HG02678 (cell line): ENCODE results near the gene SCAI.
A peak's percentile ranks its signal among the peaks of the same experiment; 100 is the strongest.
"Not testable (repeated sequence)": the region's sequence is repeated elsewhere in the genome, so short reads cannot be mapped to it uniquely, and the experiment has no call there.

ENCODE experiments used
- ATAC-seq: cut with Tn5 transposase; IDR thresholded peaks from one replicate; pipeline ENCODE4 v1.9.1; 2021; ENCODE audit warnings: mild to moderate bottlenecking, moderate library complexity; ENCODE audit not compliant: unreplicated experiment

The SCAI gene

GRCh38 chr9:125143377-125144090 is at the start of gene SCAI:
Gene SCAI, minus strand, starts transcription at chr9:125143528. Its CDS starts 91 bp downstream, at chr9:125143437.
- peak; percentile 99 for ATAC-seq

GRCh38 chr9:125190361-125190801 is 47.1 kb upstream of the SCAI start:
- ATAC-seq: no peak

- ATAC-seq: peak; percentile 96
These were observed 46.3 kb upstream of the SCAI start, which contains the start of gene PPP6C for GRCh38 chr9:125189361-125190289. Gene PPP6C, minus strand, starts transcription at chr9:125189803. Its CDS starts 85 bp downstream, at chr9:125189718.

GRCh38 chr9:125189011-125189360 is 45.7 kb upstream of the SCAI start:
- ATAC-seq: peak; percentile 7

- no peak for ATAC-seq
These were observed 40.2 kb upstream of the SCAI start for GRCh38 chr9:125183561-125183960.

- no peak for ATAC-seq
These were observed 39.7 kb upstream of the SCAI start for GRCh38 chr9:125183054-125183453.

GRCh38 chr9:125181756-125182155 is 38.4 kb upstream of the SCAI start:
- not testable (repeated sequence) for ATAC-seq

GRCh38 chr9:125180876-125181275 is 37.5 kb upstream of the SCAI start:
- ATAC-seq: no peak

GRCh38 chr9:125179776-125180175 is 36.4 kb upstream of the SCAI start:
- ATAC-seq: not testable (repeated sequence)

GRCh38 chr9:125177888-125178287 is 34.6 kb upstream of the SCAI start:
- no peak for ATAC-seq

GRCh38 chr9:125176636-125177035 is 33.3 kb upstream of the SCAI start:
- ATAC-seq: no peak

GRCh38 chr9:125172031-125172755 is 28.9 kb upstream of the SCAI start:
- no peak for ATAC-seq

GRCh38 chr9:125169895-125170294 is 26.6 kb upstream of the SCAI start:
- ATAC-seq: no peak

GRCh38 chr9:125166762-125167161 is 23.4 kb upstream of the SCAI start:
- ATAC-seq: no peak

GRCh38 chr9:125162891-125163290 is 19.6 kb upstream of the SCAI start:
- not testable (repeated sequence) for ATAC-seq

- no peak for ATAC-seq
These were observed 18.1 kb upstream of the SCAI start for GRCh38 chr9:125161284-125161918.

GRCh38 chr9:125160750-125161149 is 17.4 kb upstream of the SCAI start:
- no peak for ATAC-seq

- no peak for ATAC-seq
These were observed 13.2 kb upstream of the SCAI start for GRCh38 chr9:125156551-125156950.

- ATAC-seq: no peak
These were observed 10.5 kb upstream of the SCAI start for GRCh38 chr9:125153712-125154367.

GRCh38 chr9:125151730-125152129 is 8.4 kb upstream of the SCAI start:
- ATAC-seq: no peak
